Liver (tissue), 9 donors: Measurements from ENCODE around the gene DNAH8. TPM values are rescaled to one million over a fixed set of nuclear protein-coding genes. Genes with fewer than 3 reads are reported as not detected.

Experiments used
- DNase-seq: peaks from one replicate; pipeline ENCODE4 v3.0.0-alpha.2; 2017; ENCODE audit warnings: low spot score
- H3K27ac ChIP-seq, 2 donors: one replicate each; pipeline ENCODE4 v1.7.0; 2013; ENCODE audit warnings: inconsistent platforms in 2 of 2, low read length in 2 of 2, control low read depth in 1 of 2, low read depth in 1 of 2, mild to moderate bottlenecking in 1 of 2
- H3K27me3 ChIP-seq, 4 donors: one replicate each; pipeline versions ENCODE4 v1.6.1 to v1.7.0; 2013; ENCODE audit warnings: low read length in 3 of 4, inconsistent platforms in 1 of 4, mild to moderate bottlenecking in 1 of 4, moderate library complexity in 1 of 4; ENCODE audit not compliant: control insufficient read depth in 4 of 4, insufficient read depth in 4 of 4
- H3K36me3 ChIP-seq, 4 donors: one replicate each; pipeline versions ENCODE4 v1.6.1 to v1.7.0; 2013; ENCODE audit warnings: low read length in 3 of 4, mild to moderate bottlenecking in 3 of 4, low read depth in 1 of 4, moderate library complexity in 1 of 4; ENCODE audit not compliant: control insufficient read depth in 4 of 4, insufficient read depth in 3 of 4
- H3K4me1 ChIP-seq, 4 donors: one replicate each; pipeline versions ENCODE4 v1.6.1 to v1.7.0; 2013; ENCODE audit warnings: low read length in 3 of 4, mild to moderate bottlenecking in 3 of 4, moderate library complexity in 1 of 4; ENCODE audit not compliant: control insufficient read depth in 4 of 4, insufficient read depth in 4 of 4
- H3K4me3 ChIP-seq, 3 donors: one replicate each; pipeline versions ENCODE4 v1.6.1 to v1.7.0; 2013; ENCODE audit warnings: low read length in 3 of 3, control low read depth in 1 of 3, low read depth in 1 of 3, mild to moderate bottlenecking in 1 of 3
- H3K9ac ChIP-seq, 2 donors: one replicate each; pipeline ENCODE4 v1.7.0; 2013; ENCODE audit warnings: low read length in 2 of 2, mild to moderate bottlenecking in 2 of 2, moderate library complexity in 2 of 2, control low read depth in 1 of 2, low read depth in 1 of 2
- H3K9me3 ChIP-seq, 4 donors: one replicate each; pipeline versions ENCODE4 v1.6.1 to v1.7.0; 2013; ENCODE audit warnings: low read length in 3 of 4; ENCODE audit not compliant: control insufficient read depth in 4 of 4
- EGR1 ChIP-seq, 2 donors: IDR thresholded peaks; 2 replicates each; pipeline ENCODE4 v1.6.1; 2016 to 2018; ENCODE audit warnings: antibody characterized with exemption in 2 of 2, low read depth in 2 of 2
- FOXA2 ChIP-seq: IDR thresholded peaks from 2 replicates; pipeline ENCODE4 v1.6.1; 2016; ENCODE audit warnings: antibody characterized with exemption
- GABPA ChIP-seq, 2 donors: IDR thresholded peaks in 1 of 2; conservative IDR thresholded peaks in 1 of 2; 2 replicates each; pipeline ENCODE4 v1.6.1; 2016; ENCODE audit warnings: antibody characterized with exemption in 2 of 2, mild to moderate bottlenecking in 1 of 2, moderate library complexity in 1 of 2
- HNF4G ChIP-seq: IDR thresholded peaks from 2 replicates; pipeline ENCODE4 v1.6.1; 2016; ENCODE audit warnings: antibody characterized with exemption
- JUND ChIP-seq, 2 donors: IDR thresholded peaks; 2 replicates each; pipeline ENCODE4 v1.6.1; 2016; ENCODE audit warnings: antibody characterized with exemption in 2 of 2
- NR2F2 ChIP-seq: IDR thresholded peaks from 2 replicates; pipeline ENCODE4 v1.6.1; 2016; ENCODE audit warnings: antibody characterized with exemption
- SP1 ChIP-seq: IDR thresholded peaks from 2 replicates; pipeline ENCODE4 v1.6.1; 2018; ENCODE audit warnings: antibody characterized with exemption, mild to moderate bottlenecking
- TAF1 ChIP-seq: conservative IDR thresholded peaks from 2 replicates; pipeline ENCODE4 v1.6.1; 2016; ENCODE audit warnings: antibody characterized with exemption, mild to moderate bottlenecking
- YY1 ChIP-seq: IDR thresholded peaks from 2 replicates; pipeline ENCODE4 v1.6.1; 2016; ENCODE audit warnings: antibody characterized with exemption, mild to moderate bottlenecking
- WGBS: extraction: QIAGEN DNeasy Blood & Tissue Kit; methylation state at CpG from one replicate; pipeline ENCODE4 v1.1.7; 2013; 5-methylcytosine and 5-hydroxymethylcytosine counted together
- polyA plus RNA-seq, 2 donors: library from polyadenylated mRNA; stranded (reverse) in 1 of 2; unstranded in 1 of 2; fragments of 200-250 nt in 1 of 2; fragments of >200 nt in 1 of 2; fragmentation: Nextera tagmentation in 1 of 2; extraction: Ambion mirVana in 1 of 2; gene quantifications; one replicate each; pipeline versions ENCODE4 v1.2.1 to v1.2.3, GENCODE V29; 2013 to 2015
- total RNA-seq, 2 donors: library from RNA; depleted of rRNA; stranded (reverse); fragments of >200 nt; gene quantifications; one replicate each; pipeline ENCODE4 v1.2.3, GENCODE V29; 2014
- TF ChIP-seq, protein P1 (sequence below): fragments of 150-350 bp; IDR thresholded peaks from 2 replicates; pipeline ENCODE4 v1.5.1; 2017; ENCODE audit warnings: improper control_type of control experiment, low read depth, low read length; ENCODE audit not compliant: missing input control
- TF ChIP-seq, protein P2 (sequence below): IDR thresholded peaks from 2 replicates; pipeline ENCODE4 v1.6.1; 2016; ENCODE audit warnings: antibody characterized with exemption
- TF ChIP-seq, protein P3 (sequence below): IDR thresholded peaks from 2 replicates; pipeline ENCODE4 v1.6.1; 2016; ENCODE audit warnings: antibody characterized with exemption
- TF ChIP-seq, protein P4 (sequence below): IDR thresholded peaks from 2 replicates; pipeline ENCODE4 v1.6.1; 2016; ENCODE audit warnings: antibody characterized with exemption, mild to moderate bottlenecking
- TF ChIP-seq, protein P5 (sequence below): IDR thresholded peaks from 2 replicates; pipeline ENCODE4 v1.6.1; 2016; ENCODE audit warnings: antibody characterized with exemption
- donor health status: healthy.
- donor health status: healthy.
- donor health status: healthy.
- donor health status: healthy.
- donor health status: healthy.

Gene DNAH8
- total and polyA plus RNA-seq, 4 donors: under 0.01 to 0.05 TPM; not detected in 2

DNA sequence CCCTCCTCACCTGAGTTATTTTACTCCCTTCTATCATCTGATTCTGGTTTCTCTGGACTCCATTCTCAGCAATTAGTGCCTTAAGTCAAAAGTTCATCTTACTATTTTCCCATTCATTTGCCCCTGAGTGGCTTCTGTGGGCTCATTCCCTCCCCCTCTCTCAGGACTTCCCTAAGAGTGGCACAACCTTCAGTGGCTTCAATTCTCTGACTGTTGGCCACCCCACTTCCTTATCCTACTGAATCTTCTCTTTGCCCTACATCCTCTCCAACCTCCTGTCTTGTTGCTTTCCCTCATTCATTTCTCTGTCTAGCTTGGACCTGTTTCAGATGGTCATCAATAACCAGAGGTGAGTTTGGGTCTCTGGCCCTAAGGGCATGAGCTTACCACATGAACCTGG, 272.4 kb downstream of the DNAH8 start:
- Histone ChIP-seq H3K4me1 (peaks cover 0 to 1% (median 0%) of the 10 kb centered on the region in 4 donors), H3K27me3 (peaks cover 0 to 15% (median 1%) of the 10 kb centered on the region in 4 donors), H3K27ac (no peak overlapping the region), H3K9ac (no peak overlapping the region), H3K36me3 (no peaks in the 10 kb centered on the region), H3K4me3 (no peak overlapping the region), H3K9me3 (no peaks in the 10 kb centered on the region)
- TF ChIP-seq, protein P1, sequence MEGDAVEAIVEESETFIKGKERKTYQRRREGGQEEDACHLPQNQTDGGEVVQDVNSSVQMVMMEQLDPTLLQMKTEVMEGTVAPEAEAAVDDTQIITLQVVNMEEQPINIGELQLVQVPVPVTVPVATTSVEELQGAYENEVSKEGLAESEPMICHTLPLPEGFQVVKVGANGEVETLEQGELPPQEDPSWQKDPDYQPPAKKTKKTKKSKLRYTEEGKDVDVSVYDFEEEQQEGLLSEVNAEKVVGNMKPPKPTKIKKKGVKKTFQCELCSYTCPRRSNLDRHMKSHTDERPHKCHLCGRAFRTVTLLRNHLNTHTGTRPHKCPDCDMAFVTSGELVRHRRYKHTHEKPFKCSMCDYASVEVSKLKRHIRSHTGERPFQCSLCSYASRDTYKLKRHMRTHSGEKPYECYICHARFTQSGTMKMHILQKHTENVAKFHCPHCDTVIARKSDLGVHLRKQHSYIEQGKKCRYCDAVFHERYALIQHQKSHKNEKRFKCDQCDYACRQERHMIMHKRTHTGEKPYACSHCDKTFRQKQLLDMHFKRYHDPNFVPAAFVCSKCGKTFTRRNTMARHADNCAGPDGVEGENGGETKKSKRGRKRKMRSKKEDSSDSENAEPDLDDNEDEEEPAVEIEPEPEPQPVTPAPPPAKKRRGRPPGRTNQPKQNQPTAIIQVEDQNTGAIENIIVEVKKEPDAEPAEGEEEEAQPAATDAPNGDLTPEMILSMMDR: no peak
- TF ChIP-seq, protein P2, sequence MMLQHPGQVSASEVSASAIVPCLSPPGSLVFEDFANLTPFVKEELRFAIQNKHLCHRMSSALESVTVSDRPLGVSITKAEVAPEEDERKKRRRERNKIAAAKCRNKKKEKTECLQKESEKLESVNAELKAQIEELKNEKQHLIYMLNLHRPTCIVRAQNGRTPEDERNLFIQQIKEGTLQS: no peak
- TF ChIP-seq HNF4G (no peak), JUND (IDR thresholded peaks at IDR 0.05) (no peak), SP1 (no peak)
- TF ChIP-seq, protein P3, sequence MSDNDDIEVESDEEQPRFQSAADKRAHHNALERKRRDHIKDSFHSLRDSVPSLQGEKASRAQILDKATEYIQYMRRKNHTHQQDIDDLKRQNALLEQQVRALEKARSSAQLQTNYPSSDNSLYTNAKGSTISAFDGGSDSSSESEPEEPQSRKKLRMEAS: no peak
- TF ChIP-seq, protein P4, sequence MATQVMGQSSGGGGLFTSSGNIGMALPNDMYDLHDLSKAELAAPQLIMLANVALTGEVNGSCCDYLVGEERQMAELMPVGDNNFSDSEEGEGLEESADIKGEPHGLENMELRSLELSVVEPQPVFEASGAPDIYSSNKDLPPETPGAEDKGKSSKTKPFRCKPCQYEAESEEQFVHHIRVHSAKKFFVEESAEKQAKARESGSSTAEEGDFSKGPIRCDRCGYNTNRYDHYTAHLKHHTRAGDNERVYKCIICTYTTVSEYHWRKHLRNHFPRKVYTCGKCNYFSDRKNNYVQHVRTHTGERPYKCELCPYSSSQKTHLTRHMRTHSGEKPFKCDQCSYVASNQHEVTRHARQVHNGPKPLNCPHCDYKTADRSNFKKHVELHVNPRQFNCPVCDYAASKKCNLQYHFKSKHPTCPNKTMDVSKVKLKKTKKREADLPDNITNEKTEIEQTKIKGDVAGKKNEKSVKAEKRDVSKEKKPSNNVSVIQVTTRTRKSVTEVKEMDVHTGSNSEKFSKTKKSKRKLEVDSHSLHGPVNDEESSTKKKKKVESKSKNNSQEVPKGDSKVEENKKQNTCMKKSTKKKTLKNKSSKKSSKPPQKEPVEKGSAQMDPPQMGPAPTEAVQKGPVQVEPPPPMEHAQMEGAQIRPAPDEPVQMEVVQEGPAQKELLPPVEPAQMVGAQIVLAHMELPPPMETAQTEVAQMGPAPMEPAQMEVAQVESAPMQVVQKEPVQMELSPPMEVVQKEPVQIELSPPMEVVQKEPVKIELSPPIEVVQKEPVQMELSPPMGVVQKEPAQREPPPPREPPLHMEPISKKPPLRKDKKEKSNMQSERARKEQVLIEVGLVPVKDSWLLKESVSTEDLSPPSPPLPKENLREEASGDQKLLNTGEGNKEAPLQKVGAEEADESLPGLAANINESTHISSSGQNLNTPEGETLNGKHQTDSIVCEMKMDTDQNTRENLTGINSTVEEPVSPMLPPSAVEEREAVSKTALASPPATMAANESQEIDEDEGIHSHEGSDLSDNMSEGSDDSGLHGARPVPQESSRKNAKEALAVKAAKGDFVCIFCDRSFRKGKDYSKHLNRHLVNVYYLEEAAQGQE: no peak
- no peak for DNase-seq

DNA sequence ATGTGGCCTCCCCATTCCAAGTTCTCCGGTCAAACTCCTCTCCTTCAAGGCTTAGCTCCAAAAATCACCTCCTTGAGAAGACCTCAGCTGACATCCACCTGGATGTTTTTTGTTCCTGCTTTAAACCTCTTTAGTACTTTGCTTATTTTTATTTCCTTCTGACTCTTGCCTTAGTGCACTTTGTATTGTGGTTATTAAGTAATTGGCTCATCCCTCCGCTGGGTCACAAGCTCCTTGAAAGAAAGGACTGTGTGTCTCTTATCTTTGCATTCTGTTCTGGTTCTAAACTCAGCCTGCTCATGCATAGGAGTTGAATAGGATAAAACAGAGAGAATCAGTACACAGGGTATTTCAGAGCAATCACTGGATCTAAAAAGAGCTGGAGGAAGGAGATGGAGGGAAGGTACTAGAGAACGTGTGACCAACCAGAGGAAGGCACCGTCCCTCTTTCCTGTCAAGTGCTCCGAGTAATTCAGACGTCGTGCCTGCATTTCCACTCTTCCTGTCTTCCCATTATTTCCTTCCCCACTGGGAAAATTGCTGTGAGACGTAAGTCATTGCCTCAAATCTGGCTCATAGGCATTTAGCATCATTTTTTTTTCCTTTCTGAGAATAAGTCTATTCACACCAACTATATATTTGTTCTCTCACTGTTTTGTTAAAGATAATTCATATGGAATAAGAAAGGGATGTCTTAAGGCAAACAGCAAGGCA, 273.8 kb downstream of the DNAH8 start:
- 64% methylated on average over 8 of the region's 8 CpGs for WGBS
- no peak overlapping the region for H3K9ac ChIP-seq
- H3K27me3 ChIP-seq: peaks cover 0 to 8% (median 1%) of the 10 kb centered on the region in 4 donors
- H3K4me1 ChIP-seq: peaks cover 0 to 1% (median 0%) of the 10 kb centered on the region in 4 donors
- TF ChIP-seq NR2F2: no peak
- no peak for TF ChIP-seq JUND (IDR thresholded peaks at IDR 0.05)
- H3K27ac ChIP-seq: no peak overlapping the region
- no peak for DNase-seq
- H3K36me3 ChIP-seq: no peaks in the 10 kb centered on the region
- no peak overlapping the region for H3K4me3 ChIP-seq
- H3K9me3 ChIP-seq: no peaks in the 10 kb centered on the region

DNA sequence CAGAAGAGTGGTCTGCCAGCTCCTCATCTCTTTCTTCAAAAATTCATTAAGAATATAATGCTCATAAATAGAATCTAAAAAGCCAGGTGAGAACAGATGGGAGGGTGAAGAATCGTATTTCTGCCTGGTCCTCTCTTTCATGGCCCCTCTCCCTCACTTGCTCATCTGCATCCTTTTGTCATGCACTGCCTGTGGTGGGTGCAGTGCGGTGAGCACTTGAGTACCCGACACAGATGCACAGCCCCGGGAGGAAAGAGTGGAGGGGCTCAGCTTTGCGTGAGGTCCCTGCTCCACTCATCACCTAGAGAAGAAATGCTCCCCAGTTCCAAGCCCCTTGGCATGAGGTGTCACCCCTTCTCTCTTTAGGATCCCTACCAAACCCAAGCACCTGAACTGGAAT, 275.4 kb downstream of the DNAH8 start:
- 64% methylated on average over 5 of the region's 5 CpGs for WGBS
- Histone ChIP-seq H3K36me3 (no peaks in the 10 kb centered on the region), H3K9me3 (no peaks in the 10 kb centered on the region), H3K27ac (no peak overlapping the region), H3K9ac (no peak overlapping the region), H3K4me1 (peaks cover 0 to 1% (median 0%) of the 10 kb centered on the region in 4 donors), H3K4me3 (no peak overlapping the region), H3K27me3 (peaks cover 0 to 6% (median 0%) of the 10 kb centered on the region in 4 donors)
- TF ChIP-seq FOXA2: no peak
- no peak for TF ChIP-seq SP1
- no peak for TF ChIP-seq YY1
- TF ChIP-seq, protein P5, sequence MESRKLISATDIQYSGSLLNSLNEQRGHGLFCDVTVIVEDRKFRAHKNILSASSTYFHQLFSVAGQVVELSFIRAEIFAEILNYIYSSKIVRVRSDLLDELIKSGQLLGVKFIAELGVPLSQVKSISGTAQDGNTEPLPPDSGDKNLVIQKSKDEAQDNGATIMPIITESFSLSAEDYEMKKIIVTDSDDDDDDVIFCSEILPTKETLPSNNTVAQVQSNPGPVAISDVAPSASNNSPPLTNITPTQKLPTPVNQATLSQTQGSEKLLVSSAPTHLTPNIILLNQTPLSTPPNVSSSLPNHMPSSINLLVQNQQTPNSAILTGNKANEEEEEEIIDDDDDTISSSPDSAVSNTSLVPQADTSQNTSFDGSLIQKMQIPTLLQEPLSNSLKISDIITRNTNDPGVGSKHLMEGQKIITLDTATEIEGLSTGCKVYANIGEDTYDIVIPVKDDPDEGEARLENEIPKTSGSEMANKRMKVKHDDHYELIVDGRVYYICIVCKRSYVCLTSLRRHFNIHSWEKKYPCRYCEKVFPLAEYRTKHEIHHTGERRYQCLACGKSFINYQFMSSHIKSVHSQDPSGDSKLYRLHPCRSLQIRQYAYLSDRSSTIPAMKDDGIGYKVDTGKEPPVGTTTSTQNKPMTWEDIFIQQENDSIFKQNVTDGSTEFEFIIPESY: no peak
- TF ChIP-seq, protein P2: no peak
- no peak for TF ChIP-seq HNF4G
- no peak for TF ChIP-seq EGR1 (IDR thresholded peaks at IDR 0.05; ENCODE audit: low read depth in 2 of 2)
- no peak for TF ChIP-seq GABPA (IDR thresholded peaks at IDR 0.05 in 1 of 2, conservative IDR thresholded peaks at IDR 0.05 in 1 of 2)
- TF ChIP-seq TAF1: no peak
- TF ChIP-seq, protein P3: no peak
- DNase-seq: no peak
